Left lung (tissue), 10 donors: ENCODE data around the gene TBC1D25. TPM values are rescaled to one million over a fixed set of nuclear protein-coding genes. Genes with fewer than 3 reads are reported as not detected.

Experiments used
- ATAC-seq: fragments of 200-7000 bp; cut with Tn5 transposase; one replicate; pipeline ENCODE4 v1.9.1; 2020; ENCODE audit warnings: moderate library complexity
- DNase-seq, 4 donors: peaks; one replicate each; pipeline ENCODE4 v3.0.0-alpha.2; 2013 to 2020
- H3K27ac ChIP-seq, 2 donors: fragments of 200-600 bp; sonication (generic) in 1 of 2; one replicate each; pipeline versions ENCODE4 v1.5.0 to v1.8.0; 2020 to 2021
- H3K27me3 ChIP-seq, 2 donors: fragments of 200-600 bp; sonication (generic) in 1 of 2; one replicate each; pipeline versions ENCODE4 v1.5.0 to v1.8.0; 2020 to 2021
- H3K36me3 ChIP-seq, 2 donors: fragments of 200-600 bp; sonication (generic) in 1 of 2; one replicate each; pipeline versions ENCODE4 v1.5.0 to v1.8.0; 2020 to 2021
- H3K4me1 ChIP-seq, 2 donors: fragments of 200-600 bp; one replicate each; pipeline ENCODE4 v1.8.0; 2021
- H3K4me3 ChIP-seq, 2 donors: fragments of 200-600 bp; sonication (generic) in 1 of 2; one replicate each; pipeline versions ENCODE4 v1.5.0 to v1.8.0; 2020 to 2021; ENCODE audit warnings: mild to moderate bottlenecking in 1 of 2
- H3K9me3 ChIP-seq, 2 donors: fragments of 200-600 bp; sonication (generic) in 1 of 2; one replicate each; pipeline versions ENCODE4 v1.5.0 to v1.8.0; 2020 to 2021
- intact Hi-C, 2 donors: fragments of 100-400 bp; cut with DNase I; formaldehyde crosslinking; loops; one replicate each; pipeline versions ENCODE4 v1.11.2 to v1.14.2; 2022
- polyA plus RNA-seq, 6 donors: library from polyadenylated mRNA; unstranded; fragments of 120-200 nt; gene quantifications; one replicate each; pipeline ENCODE4 v1.2.1, GENCODE V29; 2013; ENCODE audit not compliant: insufficient read length in 6 of 6
- total RNA-seq, 2 donors: library from RNA; stranded (reverse); fragmentation: NEBNext Ultra II Directional; extraction: Animal tissue kit (Norgen Biotek cat#: 25700); gene quantifications; one replicate each; pipeline ENCODE4 v1.2.1, GENCODE V29; 2021
- TF ChIP-seq, protein P1 (sequence below), 2 donors: fragments of 200-600 bp; sonication (generic) in 1 of 2; IDR thresholded peaks; one replicate each; pipeline versions ENCODE4 v1.5.0 to v1.8.0; 2021; ENCODE audit warnings: antibody characterized with exemption in 2 of 2
- donor health status: DM: no; HTN: yes; CAD: no.
- donor health status: DM: no; HTN: no; CAD: no.

The TBC1D25 gene
- total and polyA plus RNA-seq, 8 donors: 8.7 to 15.2 (median 9.9) TPM

DNA sequence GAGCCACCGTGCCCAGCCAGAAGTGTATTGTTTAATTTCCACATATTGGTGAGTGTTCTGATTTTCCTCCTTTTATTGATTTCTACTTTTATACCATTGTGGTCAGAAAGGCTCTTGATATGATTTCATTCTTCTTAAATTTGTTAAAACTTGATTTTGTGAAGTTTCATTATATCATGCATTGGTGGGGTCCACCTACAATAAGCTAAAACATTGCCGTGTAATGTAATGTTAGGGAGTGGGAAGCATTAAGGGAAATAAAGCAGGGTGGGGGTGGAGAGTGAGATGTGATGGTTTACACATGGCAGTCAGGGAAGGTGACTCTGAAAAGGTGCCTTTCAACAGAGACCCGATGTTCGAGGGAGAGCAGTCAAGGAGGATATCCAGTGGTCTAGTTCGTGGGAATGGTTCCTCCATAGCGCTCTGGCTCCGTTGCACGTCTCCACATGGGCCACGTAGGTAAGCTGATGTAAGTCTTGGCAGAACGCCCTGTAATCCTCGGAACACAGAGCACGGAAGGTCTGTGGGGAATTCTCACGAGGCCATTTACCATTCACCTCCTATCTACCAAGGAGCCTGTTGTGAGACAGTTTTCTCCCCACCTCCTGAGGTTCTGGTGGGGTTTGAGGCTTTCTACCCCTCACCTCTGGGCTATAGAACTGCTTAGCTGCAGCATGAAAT, 50.1 kb downstream of the TBC1D25 start:
- H3K4me3 ChIP-seq: no peak overlapping the region
- TF ChIP-seq, protein P1, sequence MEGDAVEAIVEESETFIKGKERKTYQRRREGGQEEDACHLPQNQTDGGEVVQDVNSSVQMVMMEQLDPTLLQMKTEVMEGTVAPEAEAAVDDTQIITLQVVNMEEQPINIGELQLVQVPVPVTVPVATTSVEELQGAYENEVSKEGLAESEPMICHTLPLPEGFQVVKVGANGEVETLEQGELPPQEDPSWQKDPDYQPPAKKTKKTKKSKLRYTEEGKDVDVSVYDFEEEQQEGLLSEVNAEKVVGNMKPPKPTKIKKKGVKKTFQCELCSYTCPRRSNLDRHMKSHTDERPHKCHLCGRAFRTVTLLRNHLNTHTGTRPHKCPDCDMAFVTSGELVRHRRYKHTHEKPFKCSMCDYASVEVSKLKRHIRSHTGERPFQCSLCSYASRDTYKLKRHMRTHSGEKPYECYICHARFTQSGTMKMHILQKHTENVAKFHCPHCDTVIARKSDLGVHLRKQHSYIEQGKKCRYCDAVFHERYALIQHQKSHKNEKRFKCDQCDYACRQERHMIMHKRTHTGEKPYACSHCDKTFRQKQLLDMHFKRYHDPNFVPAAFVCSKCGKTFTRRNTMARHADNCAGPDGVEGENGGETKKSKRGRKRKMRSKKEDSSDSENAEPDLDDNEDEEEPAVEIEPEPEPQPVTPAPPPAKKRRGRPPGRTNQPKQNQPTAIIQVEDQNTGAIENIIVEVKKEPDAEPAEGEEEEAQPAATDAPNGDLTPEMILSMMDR (IDR thresholded peaks at IDR 0.05): no peak
- peaks cover 0 to 16% of the 10 kb centered on the region in 2 donors for H3K4me1 ChIP-seq
- ATAC-seq (no peak), DNase-seq (no peak)
- H3K9me3 ChIP-seq: no peaks in the 10 kb centered on the region
- no peaks in the 10 kb centered on the region for H3K27me3 ChIP-seq
- no peaks in the 10 kb centered on the region for H3K36me3 ChIP-seq
- no peak overlapping the region for H3K27ac ChIP-seq
- intact Hi-C loops: no loop called here

- intact Hi-C loops: no loop called here
- Histone ChIP-seq H3K4me3 (no peak overlapping the region), H3K27ac (peak overlapping the region; percentile 46 to 73), H3K4me1 (peaks cover 0 to 16% of the 10 kb centered on the region in 2 donors), H3K9me3 (no peaks in the 10 kb centered on the region), H3K27me3 (no peaks in the 10 kb centered on the region), H3K36me3 (no peaks in the 10 kb centered on the region)
- TF ChIP-seq, protein P1 (IDR thresholded peaks at IDR 0.05): no peak
- no peak for DNase-seq
- ATAC-seq: no peak
These were observed 50.9 kb downstream of the TBC1D25 start for GRCh38 chrX:48590203-48591103.

DNA sequence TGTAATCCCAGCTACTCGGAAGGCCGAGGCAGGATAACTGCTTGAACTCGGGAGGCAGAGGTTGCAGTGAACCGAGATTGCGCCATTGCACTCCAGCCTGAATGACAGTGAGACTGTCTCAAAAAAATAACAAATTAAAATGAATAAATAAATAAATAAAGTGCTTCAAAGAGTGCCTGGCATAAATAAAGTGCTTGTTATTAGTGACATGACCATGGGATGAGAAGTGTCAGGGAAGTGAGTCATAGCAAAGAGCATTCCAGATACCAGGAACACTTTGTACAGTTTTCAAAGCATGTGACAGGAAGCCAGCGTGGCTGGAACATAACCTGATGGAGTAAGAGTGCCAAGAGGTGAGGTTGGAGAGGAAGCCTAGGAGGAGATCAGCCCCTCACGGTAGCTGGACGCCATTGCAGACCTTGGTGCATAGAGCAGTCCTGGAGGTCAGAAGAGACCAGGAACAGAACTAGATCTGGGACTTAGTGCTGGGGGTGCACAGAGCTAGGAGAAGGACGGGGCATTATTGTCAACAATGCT, 51.8 kb downstream of the TBC1D25 start:
- Histone ChIP-seq H3K27me3 (no peaks in the 10 kb centered on the region), H3K36me3 (no peaks in the 10 kb centered on the region), H3K9me3 (no peaks in the 10 kb centered on the region), H3K4me1 (peaks cover 0 to 16% of the 10 kb centered on the region in 2 donors), H3K4me3 (no peak overlapping the region), H3K27ac (peak overlapping the region; percentile 48 to 73)
- intact Hi-C loops: no loop called here
- DNase-seq (peak in 1 of 4 donors; percentile 12), ATAC-seq (peak; percentile 75)
- TF ChIP-seq, protein P1 (IDR thresholded peaks at IDR 0.05): no peak

- Histone ChIP-seq H3K4me3 (no peak overlapping the region), H3K36me3 (no peaks in the 10 kb centered on the region), H3K27ac (no peak overlapping the region), H3K9me3 (no peaks in the 10 kb centered on the region), H3K4me1 (peaks cover 0 to 16% of the 10 kb centered on the region in 2 donors), H3K27me3 (no peaks in the 10 kb centered on the region)
- intact Hi-C loops: no loop called here
- DNase-seq: no peak
- ATAC-seq: no peak
- TF ChIP-seq, protein P1 (IDR thresholded peaks at IDR 0.05): no peak
These were observed 53.5 kb downstream of the TBC1D25 start for GRCh38 chrX:48592971-48593370.

DNA sequence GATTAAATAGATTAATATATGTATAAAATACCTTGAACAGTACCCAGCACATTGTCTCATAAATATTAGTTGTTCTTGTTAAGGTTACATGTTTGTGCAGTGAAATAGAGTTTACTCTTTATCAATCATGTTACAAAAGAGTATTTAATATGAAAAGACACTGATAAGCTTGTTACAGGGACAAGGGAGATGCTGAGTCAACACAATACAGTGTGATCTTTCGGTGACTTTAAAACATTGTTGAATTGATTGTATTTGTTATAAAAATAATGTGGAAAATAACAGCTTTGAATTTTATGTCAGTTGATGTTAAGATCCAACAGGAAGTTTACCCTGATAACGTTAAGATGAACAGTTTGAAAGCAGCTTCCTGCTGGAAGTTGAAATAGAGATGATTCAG, 56.4 kb downstream of the TBC1D25 start:
- peaks cover 0 to 19% of the 10 kb centered on the region in 2 donors for H3K4me1 ChIP-seq
- H3K9me3 ChIP-seq: no peaks in the 10 kb centered on the region
- DNase-seq (no peak), ATAC-seq (no peak)
- no peak overlapping the region for H3K4me3 ChIP-seq
- peak overlapping the region in 1 of 2 donors; percentile 28 for H3K27ac ChIP-seq
- intact Hi-C loops: no loop called here
- H3K36me3 ChIP-seq: peaks cover 0 to 24% of the 10 kb centered on the region in 2 donors
- no peaks in the 10 kb centered on the region for H3K27me3 ChIP-seq
- TF ChIP-seq, protein P1 (IDR thresholded peaks at IDR 0.05): no peak
